CD14-positive monocyte (primary cell): Measurements from ENCODE around the gene MAP2K1. TPM values are rescaled to one million over a fixed set of nuclear protein-coding genes. Genes with fewer than 3 reads are reported as not detected.

ENCODE experiments used
- DNase-seq, 3 donors: peaks; one replicate each; pipeline ENCODE4 v3.0.0-alpha.2; 2011 to 2022
- H2AFZ ChIP-seq: 2 replicates; pipeline ENCODE4 v1.6.0; 2012; ENCODE audit warnings: mild to moderate bottlenecking, low read depth, low read length, inconsistent platforms; ENCODE audit not compliant: insufficient read depth, poor library complexity, severe bottlenecking
- H3K27ac ChIP-seq, 2 donors: 1 replicate in 1 of 2; 2 replicates in 1 of 2; pipeline ENCODE4 v1.5.1; 2012 to 2013; ENCODE audit warnings: low read length in 2 of 2, control low read depth in 1 of 2, inconsistent platforms in 1 of 2, low read depth in 1 of 2, mild to moderate bottlenecking in 1 of 2
- H3K27me3 ChIP-seq, 2 donors: one replicate each; pipeline versions ENCODE4 v1.6.0 to v1.6.1; 2011 to 2013; ENCODE audit warnings: low read length in 2 of 2; ENCODE audit not compliant: control insufficient read depth in 2 of 2, insufficient read depth in 2 of 2
- H3K36me3 ChIP-seq, 2 donors: replicated peaks in 1 of 2; 1 replicate in 1 of 2; 2 replicates in 1 of 2; pipeline versions ENCODE4 v1.5.1 to v1.6.1; 2012 to 2013; ENCODE audit warnings: low read length in 2 of 2, control low read depth in 1 of 2, inconsistent platforms in 1 of 2, mild to moderate bottlenecking in 1 of 2; ENCODE audit not compliant: insufficient read depth in 2 of 2, control insufficient read depth in 1 of 2
- H3K4me1 ChIP-seq, 2 donors: 1 replicate in 1 of 2; 2 replicates in 1 of 2; pipeline versions ENCODE4 v1.5.1 to v1.6.1; 2012 to 2013; ENCODE audit warnings: low read length in 2 of 2, control low read depth in 1 of 2, inconsistent platforms in 1 of 2, mild to moderate bottlenecking in 1 of 2, moderate library complexity in 1 of 2; ENCODE audit not compliant: insufficient read depth in 2 of 2, control insufficient read depth in 1 of 2
- H3K4me2 ChIP-seq: replicated peaks from 2 replicates; pipeline ENCODE3; 2012; ENCODE audit warnings: low read length, moderate library complexity, mild to moderate bottlenecking; ENCODE audit not compliant: poor library complexity, severe bottlenecking; ENCODE audit errors: extremely low read depth
- H3K4me3 ChIP-seq, 3 experiments: fragments of 200-600 bp in 1 of 3; sonication (generic) in 1 of 3; replicated peaks in 1 of 3; 1 replicate in 2 of 3; 2 replicates in 1 of 3; pipeline ENCODE4 v1.5.1; 2011 to 2013; ENCODE audit warnings: low read length in 3 of 3, mild to moderate bottlenecking in 3 of 3, control low read depth in 2 of 3, low read depth in 2 of 3, inconsistent platforms in 1 of 3, moderate library complexity in 1 of 3
- H3K79me2 ChIP-seq: 2 replicates; pipeline ENCODE4 v1.6.0; 2012; ENCODE audit warnings: mild to moderate bottlenecking, control low read depth, inconsistent platforms, low read length, moderate library complexity; ENCODE audit not compliant: insufficient read depth
- H3K9ac ChIP-seq: 2 replicates; pipeline ENCODE4 v1.6.0; 2017; ENCODE audit warnings: low read length, mild to moderate bottlenecking; ENCODE audit not compliant: insufficient read depth, poor library complexity, severe bottlenecking
- H3K9me3 ChIP-seq, 2 donors: replicated peaks in 1 of 2; 1 replicate in 1 of 2; 2 replicates in 1 of 2; pipeline versions ENCODE4 v1.5.1 to v1.6.1; 2012 to 2013; ENCODE audit warnings: low read length in 2 of 2, control low read depth in 1 of 2; ENCODE audit not compliant: control insufficient read depth in 1 of 2, insufficient read depth in 1 of 2
- H4K20me1 ChIP-seq: 2 replicates; pipeline ENCODE4 v1.6.0; 2012; ENCODE audit warnings: mild to moderate bottlenecking, low read length, control low read depth, moderate library complexity; ENCODE audit not compliant: insufficient read depth
- H3K27ac Mint-ChIP-seq, 7 donors: one replicate each; pipeline ENCODE4 v1.8.0; 2020; ENCODE audit warnings: mild to moderate bottlenecking in 7 of 7, mixed read lengths in 7 of 7, moderate library complexity in 6 of 7, inconsistent platforms in 2 of 7
- H3K27me3 Mint-ChIP-seq, 3 donors: one replicate each; pipeline ENCODE4 v1.8.0; 2021 to 2022; ENCODE audit warnings: low read depth in 3 of 3, mild to moderate bottlenecking in 3 of 3, mixed read lengths in 3 of 3, moderate library complexity in 3 of 3, inconsistent platforms in 1 of 3
- H3K36me3 Mint-ChIP-seq, 2 donors: one replicate each; pipeline ENCODE4 v1.8.0; 2020; ENCODE audit warnings: mixed read lengths in 2 of 2, inconsistent platforms in 1 of 2, mild to moderate bottlenecking in 1 of 2
- H3K4me1 Mint-ChIP-seq: one replicate; pipeline ENCODE4 v1.8.0; 2020; ENCODE audit warnings: mild to moderate bottlenecking, mixed read lengths
- H3K4me3 Mint-ChIP-seq, 2 donors: one replicate each; pipeline ENCODE4 v1.8.0; 2020; ENCODE audit warnings: mild to moderate bottlenecking in 2 of 2, mixed read lengths in 2 of 2, moderate library complexity in 1 of 2
- H3K9me3 Mint-ChIP-seq, 7 donors: one replicate each; pipeline ENCODE4 v1.8.0; 2020 to 2022; ENCODE audit warnings: mixed read lengths in 7 of 7, mild to moderate bottlenecking in 6 of 7, moderate library complexity in 6 of 7, inconsistent platforms in 2 of 7
- WGBS: methylation state at CpG from one replicate; pipeline ENCODE4 v1.1.5; 2013; ENCODE audit warnings: missing lambda C conversion rate; ENCODE audit not compliant: insufficient coverage; 5-methylcytosine and 5-hydroxymethylcytosine counted together
- intact Hi-C, 2 donors: fragments of 100-400 bp; cut with micrococcal nuclease; formaldehyde crosslinking; loops; one replicate each; pipeline versions ENCODE4 v1.15.0 to v1.15.1; 2023
- polyA plus RNA-seq, 3 donors: library from polyadenylated mRNA; depleted of rRNA in 1 of 3; unstranded in 2 of 3; stranded (reverse) in 1 of 3; fragments of 300-500 nt in 2 of 3; fragments of >200 nt in 1 of 3; fragmentation: Illumina TruSeq in 2 of 3; gene quantifications; 1 replicate in 2 of 3; 2 replicates in 1 of 3; pipeline ENCODE4 v1.2.3, GENCODE V29; 2012 to 2021
- TF ChIP-seq, protein P1 (sequence below): fragments of 200-600 bp; IDR thresholded peaks from one replicate; pipeline ENCODE4 v1.8.0; 2022; ENCODE audit warnings: antibody characterized with exemption, mild to moderate bottlenecking

The MAP2K1 gene
- polyA plus RNA-seq, 3 donors = 41.3 to 71.1 (median 64.5) TPM

DNA sequence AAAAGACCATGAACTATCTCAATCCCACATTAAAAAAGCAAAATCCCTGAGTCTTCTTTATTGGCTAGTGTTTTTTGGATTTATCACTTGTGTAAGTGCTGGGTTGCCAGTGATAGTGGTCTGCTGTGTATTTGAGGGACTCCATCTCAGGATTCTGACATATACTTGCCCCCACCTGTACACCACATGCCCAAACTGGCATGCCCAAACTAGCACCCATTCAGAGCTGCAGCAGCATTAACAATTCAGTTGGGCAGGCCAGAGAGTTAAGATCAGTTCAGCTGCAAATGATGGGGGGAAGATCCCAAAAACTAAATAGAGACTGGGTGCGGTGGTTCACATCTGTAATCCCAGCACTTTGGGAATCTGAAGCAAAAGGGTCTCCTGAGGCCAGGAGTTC lies 23.9 kb upstream of the MAP2K1 start:
- peak overlapping the region; percentile 8 for H3K9ac ChIP-seq
- Mint-ChIP-seq H3K27me3 (peaks cover 0 to 2% (median 0%) of the 10 kb centered on the region in 3 donors), H3K27ac (peak overlapping the region in 5 of 7 donors; percentile 30 to 80 (median 57)), H3K9me3 (no peaks in the 10 kb centered on the region), H3K4me1 (peaks cover 12% of the 10 kb centered on the region), H3K36me3 (no peaks in the 10 kb centered on the region), H3K4me3 (no peak overlapping the region)
- no peak overlapping the region for H3K4me2 ChIP-seq
- no peaks in the 10 kb centered on the region for H3K36me3 ChIP-seq
- H3K27me3 ChIP-seq = no peaks in the 10 kb centered on the region
- H4K20me1 ChIP-seq = no peaks in the 10 kb centered on the region
- no peak overlapping the region for H2AFZ ChIP-seq
- peak overlapping the region in 1 of 2 donors; percentile 73 for H3K27ac ChIP-seq
- TF ChIP-seq, protein P1, sequence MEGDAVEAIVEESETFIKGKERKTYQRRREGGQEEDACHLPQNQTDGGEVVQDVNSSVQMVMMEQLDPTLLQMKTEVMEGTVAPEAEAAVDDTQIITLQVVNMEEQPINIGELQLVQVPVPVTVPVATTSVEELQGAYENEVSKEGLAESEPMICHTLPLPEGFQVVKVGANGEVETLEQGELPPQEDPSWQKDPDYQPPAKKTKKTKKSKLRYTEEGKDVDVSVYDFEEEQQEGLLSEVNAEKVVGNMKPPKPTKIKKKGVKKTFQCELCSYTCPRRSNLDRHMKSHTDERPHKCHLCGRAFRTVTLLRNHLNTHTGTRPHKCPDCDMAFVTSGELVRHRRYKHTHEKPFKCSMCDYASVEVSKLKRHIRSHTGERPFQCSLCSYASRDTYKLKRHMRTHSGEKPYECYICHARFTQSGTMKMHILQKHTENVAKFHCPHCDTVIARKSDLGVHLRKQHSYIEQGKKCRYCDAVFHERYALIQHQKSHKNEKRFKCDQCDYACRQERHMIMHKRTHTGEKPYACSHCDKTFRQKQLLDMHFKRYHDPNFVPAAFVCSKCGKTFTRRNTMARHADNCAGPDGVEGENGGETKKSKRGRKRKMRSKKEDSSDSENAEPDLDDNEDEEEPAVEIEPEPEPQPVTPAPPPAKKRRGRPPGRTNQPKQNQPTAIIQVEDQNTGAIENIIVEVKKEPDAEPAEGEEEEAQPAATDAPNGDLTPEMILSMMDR = no peak
- no peak overlapping the region for H3K4me3 ChIP-seq
- intact Hi-C loops = no loop called here
- DNase-seq = no peak
- H3K9me3 ChIP-seq = no peaks in the 10 kb centered on the region
- no peaks in the 10 kb centered on the region for H3K79me2 ChIP-seq
- 100% methylated on average over 1 of the region's 1 CpG for WGBS
- H3K4me1 ChIP-seq = peaks cover 14 to 15% of the 10 kb centered on the region in 2 donors

DNA sequence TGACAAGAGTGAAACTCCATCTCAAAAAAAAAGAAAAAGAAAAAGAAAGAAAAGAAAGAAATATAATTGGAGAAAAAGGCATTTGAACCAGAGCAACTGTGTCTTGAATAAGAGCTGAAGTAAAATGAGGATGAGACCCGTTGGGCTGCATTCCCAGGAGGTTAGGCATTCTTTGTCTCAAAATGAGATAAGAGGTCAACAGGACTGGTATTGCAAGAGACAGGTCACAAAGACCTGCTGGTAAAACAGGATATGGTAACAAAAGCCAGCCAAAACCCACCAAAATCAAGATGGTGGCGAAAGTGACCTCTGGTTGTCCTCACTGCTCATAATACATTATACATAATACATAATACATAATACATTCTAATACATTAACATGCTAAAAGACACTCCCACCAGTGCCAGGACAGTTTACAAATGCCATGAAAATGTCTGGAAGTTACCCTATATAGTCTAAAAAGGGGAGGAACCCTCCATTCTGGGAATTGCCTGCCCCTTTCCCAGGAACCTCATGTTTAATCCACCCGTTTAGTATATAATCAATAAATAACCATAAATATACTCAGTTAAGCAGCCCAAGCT lies 21.7 kb upstream of the MAP2K1 start:
- H3K9me3 Mint-ChIP-seq = no peaks in the 10 kb centered on the region
- Histone ChIP-seq H3K36me3 (no peaks in the 10 kb centered on the region), H4K20me1 (no peaks in the 10 kb centered on the region), H3K4me3 (no peak overlapping the region), H3K9me3 (no peaks in the 10 kb centered on the region), H3K27ac (no peak overlapping the region), H3K4me1 (peaks cover 19 to 25% of the 10 kb centered on the region in 2 donors), H3K79me2 (no peaks in the 10 kb centered on the region), H3K27me3 (no peaks in the 10 kb centered on the region), H2AFZ (no peak overlapping the region), H3K9ac (no peak overlapping the region), H3K4me2 (no peak overlapping the region)
- TF ChIP-seq, protein P1 = no peak
- H3K27ac Mint-ChIP-seq = no peak overlapping the region
- no peak overlapping the region for H3K4me3 Mint-ChIP-seq
- H3K36me3 Mint-ChIP-seq = no peaks in the 10 kb centered on the region
- peaks cover 0 to 2% (median 0%) of the 10 kb centered on the region in 3 donors for H3K27me3 Mint-ChIP-seq
- intact Hi-C loops = no loop called here
- 100% methylated on average over 1 of the region's 3 CpGs for WGBS
- DNase-seq = no peak
- H3K4me1 Mint-ChIP-seq = peaks cover 19% of the 10 kb centered on the region
